AG04449 (cell line): ENCODE results near the gene MRPL49.

Experiments used
- CTCF ChIA-PET: fragments of 350-600 bp; formaldehyde crosslinking; extraction: SDS; loops from one replicate; lab custom pipeline; 2021; ENCODE audit warnings: antibody characterized with exemption; lab: Yijun Ruan, JAX
- POLR2A ChIA-PET: fragments of 400-600, 350-600 bp; formaldehyde crosslinking; extraction: SDS; loops from one replicate; lab custom pipeline; 2020; ENCODE audit warnings: antibody characterized with exemption, inconsistent platforms; lab: Yijun Ruan, JAX
- DNase-seq: peaks from one replicate; pipeline ENCODE4 v3.0.0-alpha.2; 2010; ENCODE audit warnings: low read depth, low spot score
- H3K4me3 ChIP-seq: 2 replicates; pipeline ENCODE4 v1.5.1; 2011; ENCODE audit warnings: low read depth, mild to moderate bottlenecking, control low read depth, low read length
- CTCF ChIP-seq: IDR thresholded peaks from one replicate; pipeline ENCODE4 v1.5.1; 2011; ENCODE audit warnings: mild to moderate bottlenecking, moderate library complexity, low read length, control low read depth, inconsistent platforms; ENCODE audit not compliant: insufficient read depth; ENCODE audit errors: missing control alignments

MRPL49 gene

GRCh38 chr11:65121865-65122696 lies at the start of gene MRPL49, which contains the start of gene FAU:
TSS of gene MRPL49 (plus strand) at chr11:65122321. CDS start at chr11:65122347, 26 bp downstream.
TSS of gene FAU (minus strand) at chr11:65122134. CDS start at chr11:65121813, 321 bp downstream.
- H3K4me3 ChIP-seq: peak within 1 kb of the TSS; percentile 92
- CTCF ChIA-PET: interaction anchor here (0.7 to 7.1 kb wide), 11 partner anchors 7 to 207 kb away, joined by 3 to 72 read pairs (median 3); partner anchors contain the start of genes ARL2, BATF2, SYVN1 and TM7SF2
- no peak for TF ChIP-seq CTCF
- peak; percentile 70 for DNase-seq
- POLR2A ChIA-PET: interaction anchor here (0.7 to 2.2 kb wide), 9 partner anchors 9 to 274 kb away, joined by 3 to 20 read pairs (median 3); partner anchors contain the start of genes POLA2 and SYVN1

- CTCF ChIA-PET: no interaction called here
- DNase-seq: no peak
- no peak overlapping the region for H3K4me3 ChIP-seq
- POLR2A ChIA-PET: no interaction called here
- TF ChIP-seq CTCF: no peak
Measured at GRCh38 chr11:65072631-65072966, 49.5 kb upstream of the MRPL49 start.

- no peak overlapping the region for H3K4me3 ChIP-seq
- CTCF ChIA-PET: interaction anchor here (0.8 to 2.0 kb wide), 4 partner anchors 14 to 63 kb away, joined by 3 to 5 read pairs (median 4); partner anchors contain the start of gene ARL2
- DNase-seq: no peak
- TF ChIP-seq CTCF: no peak
- POLR2A ChIA-PET: no interaction called here
Measured at GRCh38 chr11:65077451-65077850, 44.7 kb upstream of the MRPL49 start.

- ChIA-PET POLR2A (no interaction called here), CTCF (interaction anchor here (1.5 to 1.6 kb wide), 2 partner anchors 21 to 64 kb away, joined by 3 to 5 read pairs; partner anchors contain the start of gene ARL2)
- peak; percentile 54 for TF ChIP-seq CTCF
- no peak for DNase-seq
- no peak overlapping the region for H3K4me3 ChIP-seq
Measured at GRCh38 chr11:65078151-65078550, 44.0 kb upstream of the MRPL49 start.

GRCh38 chr11:65078786-65079342 lies 43.3 kb upstream of the MRPL49 start:
- no peak overlapping the region for H3K4me3 ChIP-seq
- no peak for TF ChIP-seq CTCF
- DNase-seq: no peak
- ChIA-PET CTCF (interaction anchor here (1.0 to 1.5 kb wide), 3 partner anchors 24 to 65 kb away, joined by 3 to 5 read pairs (median 5); partner anchors contain the start of gene ARL2), POLR2A (no interaction called here)
